ENCODE results near the gene CDH23.

- no peak for TF ChIP-seq EZH2 (optimal IDR thresholded peaks at IDR 0.05; ENCODE audit: low read depth, low read length)
- TF ChIP-seq, protein P1, sequence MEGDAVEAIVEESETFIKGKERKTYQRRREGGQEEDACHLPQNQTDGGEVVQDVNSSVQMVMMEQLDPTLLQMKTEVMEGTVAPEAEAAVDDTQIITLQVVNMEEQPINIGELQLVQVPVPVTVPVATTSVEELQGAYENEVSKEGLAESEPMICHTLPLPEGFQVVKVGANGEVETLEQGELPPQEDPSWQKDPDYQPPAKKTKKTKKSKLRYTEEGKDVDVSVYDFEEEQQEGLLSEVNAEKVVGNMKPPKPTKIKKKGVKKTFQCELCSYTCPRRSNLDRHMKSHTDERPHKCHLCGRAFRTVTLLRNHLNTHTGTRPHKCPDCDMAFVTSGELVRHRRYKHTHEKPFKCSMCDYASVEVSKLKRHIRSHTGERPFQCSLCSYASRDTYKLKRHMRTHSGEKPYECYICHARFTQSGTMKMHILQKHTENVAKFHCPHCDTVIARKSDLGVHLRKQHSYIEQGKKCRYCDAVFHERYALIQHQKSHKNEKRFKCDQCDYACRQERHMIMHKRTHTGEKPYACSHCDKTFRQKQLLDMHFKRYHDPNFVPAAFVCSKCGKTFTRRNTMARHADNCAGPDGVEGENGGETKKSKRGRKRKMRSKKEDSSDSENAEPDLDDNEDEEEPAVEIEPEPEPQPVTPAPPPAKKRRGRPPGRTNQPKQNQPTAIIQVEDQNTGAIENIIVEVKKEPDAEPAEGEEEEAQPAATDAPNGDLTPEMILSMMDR (IDR thresholded peaks at IDR 0.05; ENCODE audit: low read length) = no peak
- TF ChIP-seq EZH2phosphoT487 (IDR thresholded peaks at IDR 0.05; ENCODE audit: low read length) = no peak
Measured at GRCh38 chr10:71573562-71574518, 177.1 kb downstream of the CDH23 start.

Measured in MM.1S (cell line).